ENCODE measurements around the gene ARL13B. TPM values are rescaled to one million over a fixed set of nuclear protein-coding genes. Genes with fewer than 3 reads are reported as not detected.
A peak's percentile ranks its signal among the peaks of the same experiment; 100 is the strongest.

Gene ARL13B
- total RNA-seq, 1 donor from 2014 or later: 15.2 TPM

DNA sequence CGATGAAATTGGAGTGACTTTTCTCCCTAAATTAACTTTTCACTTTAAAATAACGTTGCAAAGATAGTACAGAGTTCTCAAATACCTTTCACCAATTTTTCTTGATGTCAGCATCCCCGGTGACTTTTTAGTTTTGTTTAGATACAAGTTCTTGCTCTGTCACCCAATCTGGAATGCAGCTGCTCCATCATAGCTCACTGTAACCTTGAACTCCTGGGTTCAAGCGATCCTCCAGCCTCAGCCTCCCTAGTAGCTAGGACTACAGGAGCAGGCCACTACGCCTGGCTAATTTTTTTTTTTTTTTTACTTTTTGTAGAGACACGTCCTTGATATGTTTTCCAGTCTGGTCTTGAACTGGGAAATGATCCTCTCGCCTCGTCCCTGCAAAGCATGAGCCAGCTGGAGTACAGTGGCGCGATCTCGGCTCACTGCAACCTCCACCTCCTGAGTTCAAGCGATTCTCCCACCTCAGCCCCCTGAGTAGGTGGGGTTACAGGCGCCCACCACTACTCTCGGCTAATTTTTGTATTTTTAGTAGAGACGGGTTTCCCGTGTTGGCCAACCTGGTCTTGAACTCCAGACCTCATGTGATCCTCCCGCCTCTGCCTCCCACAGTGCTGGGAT lies 83.7 kb downstream of the ARL13B start:
- H3K4me1 Mint-ChIP-seq (ENCODE audit: low read depth): peaks cover 26% of the 10 kb centered on the region
- H3K27me3 Mint-ChIP-seq: no peaks in the 10 kb centered on the region
- H3K36me3 Mint-ChIP-seq (ENCODE audit: insufficient read depth): peaks cover 17% of the 10 kb centered on the region
- H3K27ac Mint-ChIP-seq: peak overlapping the region; percentile 100
- no peak for DNase-seq (ENCODE audit: low spot score, unreplicated experiment)
- H3K4me3 Mint-ChIP-seq (ENCODE audit: low read depth): peak overlapping the region; percentile 95
- TF ChIP-seq, protein P1, sequence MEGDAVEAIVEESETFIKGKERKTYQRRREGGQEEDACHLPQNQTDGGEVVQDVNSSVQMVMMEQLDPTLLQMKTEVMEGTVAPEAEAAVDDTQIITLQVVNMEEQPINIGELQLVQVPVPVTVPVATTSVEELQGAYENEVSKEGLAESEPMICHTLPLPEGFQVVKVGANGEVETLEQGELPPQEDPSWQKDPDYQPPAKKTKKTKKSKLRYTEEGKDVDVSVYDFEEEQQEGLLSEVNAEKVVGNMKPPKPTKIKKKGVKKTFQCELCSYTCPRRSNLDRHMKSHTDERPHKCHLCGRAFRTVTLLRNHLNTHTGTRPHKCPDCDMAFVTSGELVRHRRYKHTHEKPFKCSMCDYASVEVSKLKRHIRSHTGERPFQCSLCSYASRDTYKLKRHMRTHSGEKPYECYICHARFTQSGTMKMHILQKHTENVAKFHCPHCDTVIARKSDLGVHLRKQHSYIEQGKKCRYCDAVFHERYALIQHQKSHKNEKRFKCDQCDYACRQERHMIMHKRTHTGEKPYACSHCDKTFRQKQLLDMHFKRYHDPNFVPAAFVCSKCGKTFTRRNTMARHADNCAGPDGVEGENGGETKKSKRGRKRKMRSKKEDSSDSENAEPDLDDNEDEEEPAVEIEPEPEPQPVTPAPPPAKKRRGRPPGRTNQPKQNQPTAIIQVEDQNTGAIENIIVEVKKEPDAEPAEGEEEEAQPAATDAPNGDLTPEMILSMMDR (IDR thresholded peaks at IDR 0.05; ENCODE audit: unreplicated experiment): no peak
- no peaks in the 10 kb centered on the region for H3K9me3 Mint-ChIP-seq (ENCODE audit: low read depth)

DNA sequence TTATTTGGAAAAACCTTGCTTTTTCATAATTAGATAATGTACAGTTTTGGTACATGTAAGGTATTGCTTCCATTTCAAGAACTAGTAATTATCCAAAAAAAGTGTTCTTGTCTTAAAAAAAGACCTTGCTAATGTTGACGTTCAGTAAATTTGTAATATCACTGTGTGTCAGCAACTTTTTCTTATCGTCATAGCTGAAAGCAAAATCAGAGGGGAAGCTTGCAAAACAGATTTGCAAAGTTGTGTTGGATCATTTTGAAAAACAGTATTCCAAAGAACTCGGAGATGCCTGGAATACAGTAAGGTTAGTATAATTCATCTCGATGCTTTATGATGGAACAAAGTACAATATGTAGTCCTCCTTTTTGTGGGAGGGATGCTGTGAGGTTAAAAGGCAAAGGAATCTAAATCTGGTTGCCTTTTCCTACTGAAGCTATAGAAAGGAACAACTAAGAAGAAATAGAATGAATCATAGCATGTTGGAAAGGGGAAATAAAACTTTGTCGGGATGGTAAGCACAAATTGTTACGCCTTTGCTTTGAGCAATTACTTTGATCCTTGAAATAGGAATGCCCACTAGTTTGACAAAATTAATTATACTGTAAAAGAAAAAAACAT lies 84.4 kb downstream of the ARL13B start:
- no peaks in the 10 kb centered on the region for H3K27me3 Mint-ChIP-seq
- TF ChIP-seq, protein P1 (IDR thresholded peaks at IDR 0.05; ENCODE audit: unreplicated experiment): no peak
- no peak for DNase-seq (ENCODE audit: low spot score, unreplicated experiment)
- peak overlapping the region; percentile 95 for H3K4me3 Mint-ChIP-seq (ENCODE audit: low read depth)
- peak overlapping the region; percentile 100 for H3K27ac Mint-ChIP-seq
- peaks cover 17% of the 10 kb centered on the region for H3K36me3 Mint-ChIP-seq (ENCODE audit: insufficient read depth)
- no peaks in the 10 kb centered on the region for H3K9me3 Mint-ChIP-seq (ENCODE audit: low read depth)
- peaks cover 26% of the 10 kb centered on the region for H3K4me1 Mint-ChIP-seq (ENCODE audit: low read depth)

- H3K4me3 Mint-ChIP-seq (ENCODE audit: low read depth): no peak overlapping the region
- peaks cover 17% of the 10 kb centered on the region for H3K36me3 Mint-ChIP-seq (ENCODE audit: insufficient read depth)
- H3K4me1 Mint-ChIP-seq (ENCODE audit: low read depth): peaks cover 26% of the 10 kb centered on the region
- TF ChIP-seq, protein P1 (IDR thresholded peaks at IDR 0.05; ENCODE audit: unreplicated experiment): no peak
- DNase-seq (ENCODE audit: low spot score, unreplicated experiment): no peak
- no peak overlapping the region for H3K27ac Mint-ChIP-seq
- no peaks in the 10 kb centered on the region for H3K27me3 Mint-ChIP-seq
- no peaks in the 10 kb centered on the region for H3K9me3 Mint-ChIP-seq (ENCODE audit: low read depth)
Observed at GRCh38 chr3:94065122-94065521, 85.2 kb downstream of the ARL13B start.

- TF ChIP-seq, protein P1 (IDR thresholded peaks at IDR 0.05; ENCODE audit: unreplicated experiment): no peak
Observed at GRCh38 chr3:94065819-94066480, 86.0 kb downstream of the ARL13B start.

More at GRCh38 chr3:94065819-94066480, 86.0 kb downstream of the ARL13B start:
- Mint-ChIP-seq H3K4me3 (ENCODE audit: low read depth) (no peak overlapping the region), H3K27ac (no peak overlapping the region), H3K9me3 (ENCODE audit: low read depth) (no peaks in the 10 kb centered on the region), H3K36me3 (ENCODE audit: insufficient read depth) (peaks cover 17% of the 10 kb centered on the region), H3K4me1 (ENCODE audit: low read depth) (peaks cover 26% of the 10 kb centered on the region), H3K27me3 (no peaks in the 10 kb centered on the region)
- DNase-seq (ENCODE audit: low spot score, unreplicated experiment): no peak
